ENCODE measurements around the gene SP140. TPM values are rescaled to one million over a fixed set of nuclear protein-coding genes. Genes with fewer than 3 reads are reported as not detected.

The SP140 gene
- total RNA-seq, 1 experiment from 2014 or later = 2.6 TPM

DNA sequence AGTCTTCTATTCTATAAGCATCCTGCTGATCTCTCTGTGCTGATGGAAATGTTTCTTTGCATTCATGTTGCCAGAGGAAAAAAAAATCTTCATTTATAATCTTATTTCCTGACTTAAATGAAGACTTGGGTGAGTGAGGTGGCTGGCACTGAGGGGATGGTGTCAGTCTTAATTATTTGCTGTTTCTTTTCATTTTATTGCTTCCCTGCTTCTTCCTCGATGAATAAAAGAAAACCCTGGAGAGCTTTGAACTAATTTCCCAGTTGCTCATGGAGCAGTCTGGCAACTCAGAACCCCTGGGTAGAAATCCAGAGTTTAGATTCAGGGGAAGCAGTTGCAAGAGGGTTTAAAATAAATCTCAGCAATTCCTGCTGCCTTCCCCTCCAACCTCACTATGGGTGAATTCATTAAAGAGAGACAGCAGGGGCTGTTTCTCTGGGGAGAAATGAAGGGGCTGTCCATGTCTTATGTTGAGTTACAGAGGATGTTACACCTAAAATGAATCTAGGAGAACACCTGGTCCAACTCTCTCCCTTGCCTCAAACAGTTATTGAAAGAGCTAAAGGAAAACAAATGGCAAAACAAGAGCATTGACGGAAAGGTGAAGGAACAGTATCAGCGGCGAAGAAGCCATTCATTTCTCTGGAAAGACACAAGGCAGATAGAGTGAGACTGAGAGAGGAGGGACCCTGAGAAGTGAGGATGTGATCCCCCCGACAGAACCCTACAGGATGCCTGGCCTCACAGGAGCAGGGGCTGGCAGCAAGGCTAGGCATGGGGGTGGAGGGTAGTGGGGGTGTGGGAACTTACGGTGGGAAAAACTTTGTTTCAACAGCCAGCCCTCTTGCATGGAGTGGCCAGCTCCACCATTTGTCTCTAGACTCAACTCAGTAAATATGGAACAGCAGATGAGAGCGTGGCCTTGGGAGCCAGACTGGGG is 46.7 kb upstream of the SP140 start:
- H3K27ac ChIP-seq (ENCODE audit: low read depth, low read length) = no peak overlapping the region
- H4K20me1 ChIP-seq (ENCODE audit: insufficient read depth) = no peaks in the 10 kb centered on the region
- RAD21 ChIA-PET (ENCODE audit: low non-redundant PET in 1 of 2, low total read pairs in 2 of 2, uncharacterized antibody in 2 of 2, unreplicated experiment in 2 of 2) = no interaction called here
- no peaks in the 10 kb centered on the region for H3K27me3 ChIP-seq (ENCODE audit: insufficient read depth, low read length)
- no peak overlapping the region for H3K9ac ChIP-seq (ENCODE audit: low read length)
- DNase-seq (ENCODE audit: low read depth, low spot score) = no peak
- BruUV-seq (replicated peaks) = no TSS peak
- H2AFZ ChIP-seq (ENCODE audit: low read depth, low read length, poor library complexity, severe bottlenecking) = no peak overlapping the region
- H3K79me2 ChIP-seq (ENCODE audit: insufficient read depth, low read length) = no peaks in the 10 kb centered on the region
- intact Hi-C loops (cut with micrococcal nuclease) = no loop called here
- no peak for TF ChIP-seq POLR2A (IDR thresholded peaks at IDR 0.05; ENCODE audit: borderline replicate concordance, extremely low read depth, insufficient read depth, insufficient read length)
- no peak for TF ChIP-seq SIN3A (IDR thresholded peaks at IDR 0.05; ENCODE audit: low read depth)
- TF ChIP-seq, protein P1, sequence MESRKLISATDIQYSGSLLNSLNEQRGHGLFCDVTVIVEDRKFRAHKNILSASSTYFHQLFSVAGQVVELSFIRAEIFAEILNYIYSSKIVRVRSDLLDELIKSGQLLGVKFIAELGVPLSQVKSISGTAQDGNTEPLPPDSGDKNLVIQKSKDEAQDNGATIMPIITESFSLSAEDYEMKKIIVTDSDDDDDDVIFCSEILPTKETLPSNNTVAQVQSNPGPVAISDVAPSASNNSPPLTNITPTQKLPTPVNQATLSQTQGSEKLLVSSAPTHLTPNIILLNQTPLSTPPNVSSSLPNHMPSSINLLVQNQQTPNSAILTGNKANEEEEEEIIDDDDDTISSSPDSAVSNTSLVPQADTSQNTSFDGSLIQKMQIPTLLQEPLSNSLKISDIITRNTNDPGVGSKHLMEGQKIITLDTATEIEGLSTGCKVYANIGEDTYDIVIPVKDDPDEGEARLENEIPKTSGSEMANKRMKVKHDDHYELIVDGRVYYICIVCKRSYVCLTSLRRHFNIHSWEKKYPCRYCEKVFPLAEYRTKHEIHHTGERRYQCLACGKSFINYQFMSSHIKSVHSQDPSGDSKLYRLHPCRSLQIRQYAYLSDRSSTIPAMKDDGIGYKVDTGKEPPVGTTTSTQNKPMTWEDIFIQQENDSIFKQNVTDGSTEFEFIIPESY (IDR thresholded peaks at IDR 0.05; ENCODE audit: extremely low read depth, insufficient replicate concordance, low read length) = no peak
- TF ChIP-seq SP1 (IDR thresholded peaks at IDR 0.05; ENCODE audit: low read depth) = no peak
- no peak for TF ChIP-seq ZNF274 (IDR thresholded peaks at IDR 0.05; ENCODE audit: low read depth, low read length)
- no peak for TF ChIP-seq TCF7L2 (IDR thresholded peaks at IDR 0.05; ENCODE audit: borderline replicate concordance, extremely low read depth, insufficient read depth, insufficient read length)
- TF ChIP-seq, protein P2, sequence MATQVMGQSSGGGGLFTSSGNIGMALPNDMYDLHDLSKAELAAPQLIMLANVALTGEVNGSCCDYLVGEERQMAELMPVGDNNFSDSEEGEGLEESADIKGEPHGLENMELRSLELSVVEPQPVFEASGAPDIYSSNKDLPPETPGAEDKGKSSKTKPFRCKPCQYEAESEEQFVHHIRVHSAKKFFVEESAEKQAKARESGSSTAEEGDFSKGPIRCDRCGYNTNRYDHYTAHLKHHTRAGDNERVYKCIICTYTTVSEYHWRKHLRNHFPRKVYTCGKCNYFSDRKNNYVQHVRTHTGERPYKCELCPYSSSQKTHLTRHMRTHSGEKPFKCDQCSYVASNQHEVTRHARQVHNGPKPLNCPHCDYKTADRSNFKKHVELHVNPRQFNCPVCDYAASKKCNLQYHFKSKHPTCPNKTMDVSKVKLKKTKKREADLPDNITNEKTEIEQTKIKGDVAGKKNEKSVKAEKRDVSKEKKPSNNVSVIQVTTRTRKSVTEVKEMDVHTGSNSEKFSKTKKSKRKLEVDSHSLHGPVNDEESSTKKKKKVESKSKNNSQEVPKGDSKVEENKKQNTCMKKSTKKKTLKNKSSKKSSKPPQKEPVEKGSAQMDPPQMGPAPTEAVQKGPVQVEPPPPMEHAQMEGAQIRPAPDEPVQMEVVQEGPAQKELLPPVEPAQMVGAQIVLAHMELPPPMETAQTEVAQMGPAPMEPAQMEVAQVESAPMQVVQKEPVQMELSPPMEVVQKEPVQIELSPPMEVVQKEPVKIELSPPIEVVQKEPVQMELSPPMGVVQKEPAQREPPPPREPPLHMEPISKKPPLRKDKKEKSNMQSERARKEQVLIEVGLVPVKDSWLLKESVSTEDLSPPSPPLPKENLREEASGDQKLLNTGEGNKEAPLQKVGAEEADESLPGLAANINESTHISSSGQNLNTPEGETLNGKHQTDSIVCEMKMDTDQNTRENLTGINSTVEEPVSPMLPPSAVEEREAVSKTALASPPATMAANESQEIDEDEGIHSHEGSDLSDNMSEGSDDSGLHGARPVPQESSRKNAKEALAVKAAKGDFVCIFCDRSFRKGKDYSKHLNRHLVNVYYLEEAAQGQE (IDR thresholded peaks at IDR 0.05; ENCODE audit: low read depth) = no peak
- no peak for TF ChIP-seq JUND (IDR thresholded peaks at IDR 0.05)
- TF ChIP-seq, protein P3, sequence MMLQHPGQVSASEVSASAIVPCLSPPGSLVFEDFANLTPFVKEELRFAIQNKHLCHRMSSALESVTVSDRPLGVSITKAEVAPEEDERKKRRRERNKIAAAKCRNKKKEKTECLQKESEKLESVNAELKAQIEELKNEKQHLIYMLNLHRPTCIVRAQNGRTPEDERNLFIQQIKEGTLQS (IDR thresholded peaks at IDR 0.05) = no peak
- no peak for TF ChIP-seq EGR1 (IDR thresholded peaks at IDR 0.05; ENCODE audit: low read depth)
- no peak for TF ChIP-seq ELF1 (IDR thresholded peaks at IDR 0.05; ENCODE audit: borderline replicate concordance, low read depth)
- TF ChIP-seq SRF (IDR thresholded peaks at IDR 0.05; ENCODE audit: low read depth) = no peak
- no peak for TF ChIP-seq YY1 (IDR thresholded peaks at IDR 0.05; ENCODE audit: extremely low read depth, insufficient replicate concordance, low read depth, low read length)
- no peak for TF ChIP-seq ZFX (IDR thresholded peaks at IDR 0.05)
- no peak for TF ChIP-seq POLR2AphosphoS5 (IDR thresholded peaks at IDR 0.05; ENCODE audit: low read depth, low read length)
- no peaks in the 10 kb centered on the region for H3K9me2 ChIP-seq (ENCODE audit: insufficient read depth)
- CTCF ChIA-PET = no interaction called here
- H3K4me2 ChIP-seq (ENCODE audit: low read length) = no peak overlapping the region
- POLR2A ChIA-PET = no interaction called here
- H3K9me3 ChIP-seq (ENCODE audit: control insufficient read depth in 1 of 2, insufficient read depth in 1 of 2, low read depth in 1 of 2, low read length in 2 of 2) = no peaks in the 10 kb centered on the region
- ATAC-seq = no peak
- H3K4me3 ChIP-seq (replicated peaks in 1 of 2; ENCODE audit: low read depth in 1 of 2, low read length in 2 of 2) = no peak overlapping the region
- no peaks in the 10 kb centered on the region for H3K36me3 ChIP-seq (ENCODE audit: control insufficient read depth in 1 of 2, insufficient read depth in 2 of 2, low read length in 2 of 2)
- H3K4me1 ChIP-seq (ENCODE audit: control insufficient read depth in 1 of 2, insufficient read depth in 2 of 2, low read length in 2 of 2) = no peaks in the 10 kb centered on the region
